Islet of Langerhans (tissue), 1 donor: ENCODE data around the gene PRTG.
"Not testable (repeated sequence)": the region's sequence is repeated elsewhere in the genome, so short reads cannot be mapped to it uniquely, and the experiment has no call there.

Source experiments
- FAIRE-seq: peaks from one replicate; lab custom pipeline; 2011; peaks lifted over from hg19 to GRCh38; lab: Jason Lieb, UNC

The PRTG gene

DNA sequence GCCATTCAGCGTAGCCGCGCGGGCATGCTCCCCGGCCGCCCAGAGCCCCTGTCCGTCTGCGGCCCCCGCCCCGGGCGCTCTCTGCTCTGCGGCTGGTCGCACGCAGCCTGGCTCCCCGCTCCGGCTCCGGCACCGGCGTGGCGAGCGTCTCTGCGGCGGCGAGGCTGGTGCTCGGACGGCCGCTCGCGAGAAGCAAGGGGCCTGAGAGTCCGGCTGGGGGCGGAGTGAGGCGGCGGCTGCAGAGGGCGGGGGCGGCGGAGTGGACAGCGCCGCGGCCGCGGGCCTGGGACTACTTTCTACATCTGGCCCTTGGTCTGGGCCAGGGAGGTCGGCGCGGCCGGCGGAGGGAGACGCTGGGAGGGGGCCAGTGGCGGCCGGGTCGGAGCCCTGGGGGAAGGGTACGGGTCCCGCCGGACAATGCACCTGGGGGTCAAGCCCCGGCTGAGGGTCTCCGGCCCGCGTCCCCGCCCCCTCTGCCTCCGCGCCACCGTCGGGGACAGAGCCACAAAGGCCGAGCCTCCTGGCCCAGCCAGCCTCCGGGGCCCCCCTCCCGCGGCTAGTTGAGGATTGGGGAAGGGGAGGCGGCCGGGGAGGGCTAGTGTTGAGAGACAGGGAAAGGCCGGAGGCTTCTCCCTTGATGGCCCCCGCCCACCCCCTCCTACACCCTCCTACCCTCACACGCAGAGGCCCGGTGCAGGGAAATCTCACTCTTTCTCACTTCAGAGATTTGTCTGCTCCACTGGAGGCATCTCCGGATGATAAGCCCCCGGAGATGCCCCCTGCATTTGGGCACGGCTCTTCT lies at the start of gene PRTG:
TSS of gene PRTG (minus strand) at position 226 of the 802 bp plus-strand sequence. CDS start at position 5, 221 bp downstream.
- FAIRE-seq, result no peak

GRCh38 chr15:55791551-55792400 lies 48.8 kb upstream of the PRTG start:
- no peak for FAIRE-seq

- no peak for FAIRE-seq
These were observed 46.2 kb upstream of the PRTG start for GRCh38 chr15:55789066-55789660.

GRCh38 chr15:55786341-55786740 lies 43.4 kb upstream of the PRTG start:
- FAIRE-seq, result no peak

DNA sequence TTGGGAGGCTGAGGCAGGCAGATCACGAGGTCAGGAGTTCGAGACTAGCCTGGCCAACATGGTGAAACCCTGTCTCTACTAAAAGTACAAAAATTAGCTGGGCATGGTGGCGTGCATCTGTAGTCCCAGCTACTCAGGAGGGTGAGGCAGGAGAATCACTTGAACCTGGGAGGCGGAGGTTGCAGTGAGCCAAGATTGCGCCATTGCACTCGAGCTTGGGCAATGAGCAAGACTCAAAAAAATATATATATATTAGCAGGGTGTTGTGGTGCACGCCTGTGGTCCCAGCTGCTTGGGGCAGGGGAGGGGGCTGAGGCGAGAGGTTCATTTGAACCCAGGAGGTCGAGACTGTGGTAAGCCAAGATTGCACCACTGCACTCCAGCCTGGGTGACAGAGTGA lies 42.6 kb upstream of the PRTG start:
- FAIRE-seq, result not testable (repeated sequence)

- FAIRE-seq, result no peak
These were observed 41.3 kb upstream of the PRTG start for GRCh38 chr15:55784286-55784685.

DNA sequence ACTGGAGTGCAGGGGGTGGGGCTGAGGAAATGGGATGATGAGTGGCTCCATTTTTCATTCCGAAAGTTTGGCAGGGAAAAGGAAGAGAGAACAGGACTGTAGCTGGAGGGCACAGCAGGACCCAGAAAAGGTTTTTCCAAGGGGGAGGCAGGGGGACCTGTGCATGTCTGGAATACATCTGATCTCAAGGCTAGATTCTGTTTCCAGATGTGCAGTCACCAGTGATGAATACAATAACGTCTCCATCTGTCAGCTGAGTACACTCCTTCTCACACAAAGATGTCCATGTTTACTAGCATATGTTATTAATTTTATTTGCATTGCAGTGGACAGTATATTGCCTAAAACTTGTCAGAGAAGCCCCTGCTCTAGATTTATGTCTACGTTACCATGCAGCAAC lies 39.9 kb upstream of the PRTG start:
- FAIRE-seq, result no peak

DNA sequence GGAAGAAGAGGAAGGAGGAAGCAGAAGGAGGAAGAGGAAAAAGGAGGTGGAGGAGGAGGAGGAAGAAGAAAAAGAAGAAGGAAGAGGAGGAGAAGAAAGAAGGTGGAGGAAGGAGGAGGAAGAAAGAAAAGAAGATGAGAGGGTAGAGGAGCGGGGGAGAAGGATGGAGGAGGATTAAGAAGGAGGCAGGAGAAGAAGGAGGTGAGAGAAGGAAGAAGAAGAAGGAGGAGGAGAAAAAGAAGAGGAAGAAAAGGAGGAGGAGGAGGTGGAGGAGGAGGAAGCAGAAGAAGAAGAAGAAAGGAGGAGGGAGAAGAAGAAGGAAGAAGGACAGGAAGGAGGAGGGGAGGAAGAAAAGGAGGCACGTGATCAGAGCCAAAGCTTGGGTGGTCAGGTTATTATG lies 37.3 kb upstream of the PRTG start:
- no peak for FAIRE-seq

GRCh38 chr15:55778932-55779331 lies 36.0 kb upstream of the PRTG start:
- FAIRE-seq, result no peak

- FAIRE-seq, result no peak
These were observed 32.4 kb upstream of the PRTG start for GRCh38 chr15:55775316-55775715.

GRCh38 chr15:55774113-55774970 lies 31.4 kb upstream of the PRTG start:
- no peak for FAIRE-seq

GRCh38 chr15:55770806-55771205 lies 27.9 kb upstream of the PRTG start:
- no peak for FAIRE-seq

GRCh38 chr15:55770261-55770660 lies 27.3 kb upstream of the PRTG start:
- no peak for FAIRE-seq

DNA sequence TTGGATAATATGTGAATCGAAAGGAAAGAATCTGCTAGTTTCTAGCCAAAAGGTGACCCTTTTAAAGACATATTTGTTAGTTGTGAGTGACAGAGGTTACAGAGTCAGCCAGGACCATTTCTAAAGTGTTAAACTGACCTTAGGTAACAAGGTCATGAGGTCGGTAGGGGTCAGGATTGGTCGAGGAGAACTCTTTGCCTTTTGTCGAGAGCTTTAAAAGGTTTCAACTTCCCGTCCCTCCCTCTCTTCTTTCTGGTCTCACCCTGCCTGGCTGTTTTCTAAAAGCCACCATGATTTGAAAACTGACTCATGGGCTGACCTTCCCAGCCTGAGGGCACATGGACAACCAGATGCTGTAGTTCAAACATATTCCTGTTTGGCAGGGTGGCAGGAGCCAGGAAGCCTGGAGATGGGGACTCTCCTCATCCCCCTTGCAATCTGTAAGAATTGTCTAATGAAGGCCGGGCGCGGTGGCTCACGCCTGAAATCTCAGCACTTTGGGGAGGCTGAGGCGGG lies 25.8 kb upstream of the PRTG start:
- FAIRE-seq, result no peak

GRCh38 chr15:55766676-55767075 lies 23.7 kb upstream of the PRTG start:
- no peak for FAIRE-seq

GRCh38 chr15:55764398-55764797 lies 21.4 kb upstream of the PRTG start:
- no peak for FAIRE-seq

- no peak for FAIRE-seq
These were observed 15.6 kb upstream of the PRTG start for GRCh38 chr15:55758580-55758986.

DNA sequence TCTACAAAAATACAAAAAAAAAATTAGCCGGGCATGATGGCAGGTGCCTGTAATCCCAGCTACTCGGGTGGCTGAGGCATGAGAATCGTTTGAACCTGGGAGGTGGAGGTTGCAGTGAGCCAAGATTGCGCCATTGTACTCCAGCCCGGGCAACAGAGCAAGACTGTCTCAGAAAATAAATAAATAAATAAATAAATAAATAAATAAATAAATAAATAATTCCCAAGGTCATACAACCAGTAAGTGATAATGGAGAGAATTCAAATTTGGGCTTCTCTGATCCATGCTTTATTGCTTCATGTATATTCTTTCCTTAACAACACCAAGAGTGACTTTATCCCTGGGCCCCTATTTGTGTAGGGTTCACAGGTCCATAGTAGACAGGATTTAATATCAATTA lies 10.5 kb upstream of the PRTG start:
- FAIRE-seq, result not testable (repeated sequence)

DNA sequence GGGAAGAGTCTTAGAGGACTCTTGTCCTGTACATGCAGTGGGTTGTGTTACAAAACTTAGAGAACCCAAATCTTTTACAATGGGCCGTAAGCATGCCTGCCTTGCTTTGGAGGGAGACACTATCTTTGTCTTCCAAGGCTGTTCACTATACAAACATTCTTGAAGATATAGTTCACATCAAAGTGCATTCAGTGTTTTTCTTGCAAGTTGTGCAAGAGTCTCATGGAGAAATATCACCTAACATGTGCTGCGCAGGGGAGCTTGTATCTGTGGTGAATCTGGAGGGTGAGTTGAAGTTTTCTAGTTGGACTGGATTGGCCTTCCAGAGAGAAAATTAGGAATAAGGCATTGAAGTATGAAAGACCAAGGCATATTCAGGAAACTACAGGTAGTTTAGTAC lies 7.8 kb upstream of the PRTG start:
- no peak for FAIRE-seq

DNA sequence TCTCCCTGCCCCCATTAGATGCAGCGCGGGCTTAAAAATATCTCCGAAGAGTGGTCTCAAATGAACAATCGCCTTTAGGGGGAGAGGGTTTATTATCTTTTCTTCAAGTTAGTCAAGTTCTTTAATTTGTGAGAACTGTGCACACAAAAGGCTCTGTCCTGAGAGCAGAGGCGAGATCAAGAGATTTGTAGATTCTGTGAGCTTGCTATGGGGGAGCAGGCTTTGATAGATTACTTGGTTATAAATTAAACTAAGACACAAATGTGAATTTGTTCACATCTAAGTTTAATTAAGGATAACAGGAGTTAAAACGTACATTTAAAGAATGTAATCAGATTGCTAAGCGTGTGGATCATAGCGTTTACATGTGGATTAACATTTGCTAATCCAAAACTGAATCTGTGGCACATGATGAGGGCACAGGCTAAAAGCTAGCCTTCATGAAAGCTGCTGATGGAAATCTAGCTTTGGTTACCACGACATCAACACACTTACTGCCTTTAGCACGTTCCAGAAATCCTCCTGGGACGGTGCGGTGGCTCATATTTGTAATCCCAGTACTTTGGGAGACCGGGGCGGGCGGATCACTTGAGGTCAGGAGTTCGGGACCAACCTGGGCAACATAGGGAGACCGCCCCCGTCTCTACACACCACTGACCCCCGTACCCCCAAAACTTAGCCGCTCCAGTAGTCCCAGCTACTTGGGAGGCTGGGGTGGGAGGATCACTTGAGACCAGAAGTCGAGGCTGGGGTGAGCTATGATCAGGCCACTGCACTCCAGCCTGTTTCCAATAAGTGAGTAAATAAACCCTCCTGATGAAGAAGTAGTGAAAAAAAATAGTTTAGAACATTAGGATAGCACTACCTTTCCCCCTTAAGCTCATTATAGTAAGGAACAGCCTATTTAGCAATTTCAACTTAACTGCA lies 1.0 kb upstream of the PRTG start:
- no peak for FAIRE-seq

GRCh38 chr15:55742498-55742926 lies 440 bp downstream of the PRTG start:
- FAIRE-seq, result no peak
